Vagina (tissue), 2 donors: Measurements from ENCODE around the gene FAAH.

Source experiments
- POLR2A ChIP-seq, 2 donors: fragments of 450-650 bp; IDR thresholded peaks; one replicate each; pipeline ENCODE4 v1.6.1; 2017; ENCODE audit warnings: antibody characterized with exemption in 2 of 2, mild to moderate bottlenecking in 2 of 2, moderate library complexity in 2 of 2
- TF ChIP-seq, protein P1 (sequence below), 3 experiments: fragments of 450-650 bp in 2 of 3; fragments of 200-600 bp in 1 of 3; sonication (generic) in 1 of 3; IDR thresholded peaks; one replicate each; pipeline ENCODE4 v1.5.1; 2017 to 2019; ENCODE audit warnings: antibody characterized with exemption in 3 of 3, mild to moderate bottlenecking in 2 of 3, moderate library complexity in 2 of 3

DNA sequence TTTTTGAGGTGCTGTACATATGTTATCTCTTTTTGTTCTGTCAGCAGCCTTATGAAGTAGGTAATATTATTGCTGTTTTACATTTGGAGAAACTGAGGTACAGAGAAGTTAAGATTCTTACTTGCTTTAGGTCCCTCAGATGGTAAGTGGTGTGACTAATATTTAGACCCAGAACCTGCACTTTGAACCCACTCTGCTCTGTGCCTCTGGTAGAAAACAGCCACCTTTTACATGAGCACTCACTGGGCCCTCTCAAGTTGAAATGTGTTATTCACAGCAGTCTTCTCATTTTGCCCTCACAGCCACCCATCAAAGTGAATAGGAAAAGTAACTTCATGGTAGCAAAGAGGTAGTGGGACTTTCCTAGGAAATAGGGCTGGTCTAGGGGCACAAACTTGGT is 48.8 kb upstream of the FAAH start:
- TF ChIP-seq POLR2A (IDR thresholded peaks at IDR 0.05): no peak
- TF ChIP-seq, protein P1, sequence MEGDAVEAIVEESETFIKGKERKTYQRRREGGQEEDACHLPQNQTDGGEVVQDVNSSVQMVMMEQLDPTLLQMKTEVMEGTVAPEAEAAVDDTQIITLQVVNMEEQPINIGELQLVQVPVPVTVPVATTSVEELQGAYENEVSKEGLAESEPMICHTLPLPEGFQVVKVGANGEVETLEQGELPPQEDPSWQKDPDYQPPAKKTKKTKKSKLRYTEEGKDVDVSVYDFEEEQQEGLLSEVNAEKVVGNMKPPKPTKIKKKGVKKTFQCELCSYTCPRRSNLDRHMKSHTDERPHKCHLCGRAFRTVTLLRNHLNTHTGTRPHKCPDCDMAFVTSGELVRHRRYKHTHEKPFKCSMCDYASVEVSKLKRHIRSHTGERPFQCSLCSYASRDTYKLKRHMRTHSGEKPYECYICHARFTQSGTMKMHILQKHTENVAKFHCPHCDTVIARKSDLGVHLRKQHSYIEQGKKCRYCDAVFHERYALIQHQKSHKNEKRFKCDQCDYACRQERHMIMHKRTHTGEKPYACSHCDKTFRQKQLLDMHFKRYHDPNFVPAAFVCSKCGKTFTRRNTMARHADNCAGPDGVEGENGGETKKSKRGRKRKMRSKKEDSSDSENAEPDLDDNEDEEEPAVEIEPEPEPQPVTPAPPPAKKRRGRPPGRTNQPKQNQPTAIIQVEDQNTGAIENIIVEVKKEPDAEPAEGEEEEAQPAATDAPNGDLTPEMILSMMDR (IDR thresholded peaks at IDR 0.05): no peak
